ENCODE results near the gene FKBP10.

FKBP10 gene

DNA sequence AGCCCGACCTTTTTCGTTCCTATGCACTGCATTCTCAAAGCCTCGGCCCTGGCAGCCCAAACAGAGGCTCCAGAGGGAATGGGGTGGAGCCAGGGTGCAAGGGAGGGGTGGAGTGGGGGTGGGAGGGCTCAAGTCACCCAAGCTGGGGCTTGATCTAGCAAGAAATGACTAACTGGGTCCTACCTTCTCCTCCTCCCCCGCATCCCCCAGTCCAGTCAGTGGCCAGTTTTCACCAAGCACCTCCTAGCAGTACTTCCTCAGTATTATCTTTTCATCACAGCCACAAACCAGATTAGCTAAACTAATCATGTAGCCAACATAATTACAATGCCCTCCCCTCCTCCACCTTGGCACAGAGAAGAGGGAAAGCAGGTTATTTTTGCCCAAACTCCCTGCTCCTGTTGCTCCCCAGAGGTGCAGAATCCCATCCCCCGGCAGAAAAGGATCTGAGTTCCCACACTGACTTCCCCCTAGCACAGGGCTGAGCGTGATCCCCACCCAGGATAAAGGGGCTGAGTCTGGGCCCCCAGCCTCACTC lies 28.5 kb upstream of the FKBP10 start:
- no peak for DNase-seq

DNA sequence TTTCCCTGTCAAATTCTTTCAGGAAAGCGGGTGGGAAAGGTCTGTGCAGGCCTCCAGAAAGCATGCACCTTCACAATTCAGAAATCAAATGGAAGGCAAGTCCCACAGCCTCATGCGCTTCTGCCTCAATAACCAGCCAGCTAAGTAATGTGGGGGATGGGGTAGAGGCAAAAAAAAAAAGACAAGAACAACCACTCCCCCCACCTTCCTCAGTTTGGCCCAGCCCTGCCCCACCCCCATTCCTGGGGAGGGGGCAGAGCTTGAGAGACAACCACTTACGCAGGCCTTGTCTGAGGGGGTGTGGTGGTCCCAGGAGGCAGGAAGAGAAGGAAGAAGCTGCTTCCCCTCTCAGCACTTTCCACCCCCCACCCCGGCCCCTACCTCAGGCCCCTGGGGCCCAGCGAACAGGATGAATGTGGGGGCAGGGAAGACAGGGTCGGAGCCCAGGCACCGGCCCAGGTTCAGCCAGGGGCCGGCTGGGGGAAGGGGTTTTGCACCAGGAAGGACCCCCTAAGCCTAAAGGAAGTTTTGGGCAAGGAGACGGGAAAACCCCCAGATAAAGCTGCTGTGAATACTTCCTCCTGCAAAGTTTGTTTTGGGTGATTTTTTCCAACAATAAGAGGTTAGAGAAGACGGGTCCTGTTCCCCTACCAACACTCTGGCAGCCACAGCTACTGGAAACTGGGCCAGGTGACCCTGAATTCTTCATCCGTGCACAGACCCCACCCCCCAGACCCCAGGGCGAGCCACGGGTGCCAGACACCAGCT lies 27.5 kb upstream of the FKBP10 start:
- no peak for DNase-seq

DNA sequence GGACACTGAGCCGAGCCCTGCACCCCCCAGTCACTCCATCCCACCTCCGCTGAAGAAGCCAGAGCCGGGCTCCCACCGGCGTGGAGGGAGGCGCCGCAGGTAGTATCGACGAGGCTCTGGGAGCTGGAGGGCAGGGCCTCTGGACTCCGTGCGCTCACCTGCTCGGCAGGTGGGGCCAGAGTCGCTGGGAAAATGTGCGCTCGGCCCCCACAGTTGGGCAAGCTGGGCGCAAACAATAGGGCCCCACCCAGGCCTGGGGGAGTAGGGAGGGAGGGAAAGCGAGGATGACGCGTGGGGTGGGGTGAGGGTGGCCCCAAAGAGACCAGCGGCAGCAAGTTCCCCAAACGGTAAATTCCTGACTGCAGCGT lies 27.0 kb upstream of the FKBP10 start:
- no peak for DNase-seq

DNA sequence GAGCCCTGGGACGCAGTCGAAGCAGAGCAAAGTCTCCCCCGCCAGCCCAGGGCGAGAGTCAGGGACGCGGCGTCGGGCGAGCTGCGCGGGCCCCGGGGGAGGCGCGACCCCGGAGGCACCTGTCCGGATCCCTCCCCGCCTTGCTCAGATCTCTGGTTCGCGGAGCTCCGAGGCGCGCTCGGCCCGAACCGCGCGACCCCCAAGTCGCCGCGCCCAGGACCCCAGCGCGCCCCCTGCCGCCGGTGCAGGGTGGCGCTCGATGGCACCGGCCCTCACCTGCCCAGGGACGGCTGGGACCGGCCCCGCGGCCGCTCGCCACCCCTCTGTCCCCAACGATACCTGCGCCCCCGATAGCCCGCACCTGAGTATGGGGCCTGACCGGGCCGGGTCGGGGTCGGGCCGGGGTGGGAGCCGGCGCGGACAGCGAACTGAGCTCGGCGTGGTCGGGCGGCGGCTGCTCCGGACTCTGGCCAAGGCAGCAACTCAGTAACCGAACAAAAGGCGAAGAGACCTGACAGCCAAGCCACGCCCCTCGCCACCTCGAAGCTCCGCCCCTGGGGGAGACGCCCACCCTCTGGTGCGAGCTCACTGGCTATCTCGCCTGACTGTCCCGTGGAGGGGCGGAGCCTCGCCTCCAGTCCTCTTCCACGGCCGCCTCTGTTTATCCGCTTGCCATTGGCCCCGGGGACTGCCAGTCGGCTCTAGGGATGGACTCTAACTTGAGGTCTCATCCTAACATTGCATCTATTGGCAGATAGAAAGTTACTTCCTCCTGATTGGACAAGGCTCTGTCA lies 26.4 kb upstream of the FKBP10 start, which contains the start of gene JUP:
Gene JUP, minus strand, starts transcription at position 485 of the 794 bp plus-strand sequence. CDS start 14,857 bp downstream, outside the sequence.
- peak; percentile 100 for DNase-seq

DNA sequence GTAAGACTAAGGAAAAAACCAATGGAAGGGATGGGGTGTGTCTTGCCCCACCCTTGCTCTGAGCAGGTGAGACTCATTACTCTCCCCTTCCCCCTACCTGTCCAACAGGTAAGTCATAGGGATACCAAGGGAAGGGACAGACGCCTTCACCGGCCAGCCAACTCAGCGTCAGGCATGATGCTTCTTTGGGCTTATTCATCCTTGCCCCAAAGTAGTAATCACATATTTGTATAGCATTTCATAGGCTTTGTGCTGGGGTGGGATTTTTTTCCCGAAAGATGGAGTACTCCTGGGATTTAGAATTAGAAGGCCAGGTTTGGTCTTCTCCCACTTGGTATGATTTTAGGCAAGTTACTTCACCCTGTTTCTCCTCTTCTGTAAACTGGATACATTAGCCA lies 25.8 kb upstream of the FKBP10 start:
- DNase-seq, result no peak

DNA sequence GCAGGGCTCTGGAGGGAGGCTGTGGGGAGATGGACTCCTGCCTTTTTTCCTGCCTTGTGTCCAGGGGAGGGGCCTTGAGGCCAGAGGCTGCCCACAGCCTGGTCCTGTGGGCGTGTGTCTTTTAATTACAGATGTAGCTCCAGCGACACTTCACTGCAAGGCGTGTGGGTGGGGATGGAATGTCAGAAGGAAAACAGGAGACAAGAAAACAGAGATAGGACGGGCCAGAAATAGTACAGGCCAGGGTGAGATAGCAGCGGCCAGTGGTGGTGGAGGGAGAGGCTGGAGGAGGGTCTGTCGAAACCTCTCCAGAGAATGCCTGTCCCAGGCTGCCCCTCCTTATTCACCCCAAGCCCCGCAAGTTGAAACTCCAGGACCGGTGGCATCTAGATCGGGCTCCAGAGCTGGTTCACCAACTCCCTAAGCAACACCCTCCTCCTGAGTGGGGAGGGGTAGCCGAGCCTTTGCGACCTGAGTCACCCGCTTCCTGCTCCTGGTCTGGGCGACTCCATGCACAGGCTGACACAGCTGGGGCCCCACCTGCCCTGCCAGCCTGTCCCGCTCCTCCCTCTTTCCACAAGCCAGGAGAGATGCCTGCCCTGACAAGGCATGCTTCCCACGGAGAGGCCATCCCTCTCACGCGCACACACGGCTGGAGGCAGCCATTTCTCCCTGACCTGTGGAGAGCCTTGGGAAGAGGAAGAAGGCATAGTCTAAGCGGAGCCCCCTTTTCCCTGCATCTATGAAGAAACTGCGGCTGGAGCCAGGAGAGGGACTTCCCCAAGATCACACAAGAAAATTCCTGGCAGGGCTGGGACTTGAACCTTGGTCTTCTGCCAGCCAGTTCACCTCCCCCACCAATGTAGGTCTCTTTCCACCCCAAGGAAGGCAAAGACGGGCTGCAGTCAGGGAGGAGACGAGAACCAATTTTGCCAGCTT lies 19.7 kb upstream of the FKBP10 start:
- no peak for DNase-seq

DNA sequence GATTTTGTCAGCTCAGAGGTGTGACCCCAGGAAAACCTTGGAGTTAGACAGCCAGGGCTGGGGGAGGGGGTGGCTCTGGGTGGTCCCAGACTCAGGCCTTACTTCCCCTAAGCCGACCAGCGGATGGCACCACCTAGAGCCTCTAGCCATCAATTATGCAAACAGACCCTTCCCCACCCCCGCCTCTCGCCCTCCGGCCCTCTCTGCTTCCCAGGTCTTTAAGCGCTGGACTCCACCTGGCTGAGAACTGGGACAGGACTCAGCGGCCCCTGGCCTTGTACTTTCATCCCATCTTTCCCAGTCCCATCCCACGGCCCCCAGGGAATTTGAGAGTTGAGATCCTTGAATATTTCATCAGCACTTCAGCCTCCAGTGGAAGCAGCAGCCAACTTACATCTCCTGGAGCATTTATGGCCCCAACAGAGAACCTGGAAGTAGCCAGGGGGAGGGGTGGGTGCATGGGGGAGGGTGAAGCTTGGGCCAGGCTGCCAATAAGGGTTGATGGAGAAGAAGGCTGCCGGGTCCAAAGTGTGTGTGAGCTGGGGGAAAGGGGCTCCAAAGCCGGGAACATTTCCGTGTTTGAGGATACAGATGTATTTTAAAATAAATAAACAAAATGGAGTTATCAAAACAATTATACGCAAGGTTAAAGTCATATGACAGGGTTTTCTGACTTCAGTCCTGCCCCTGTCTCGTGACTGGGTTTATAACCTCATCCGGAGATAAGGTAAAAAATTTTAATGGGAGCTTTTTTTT lies 18.8 kb upstream of the FKBP10 start:
- no peak for DNase-seq

DNA sequence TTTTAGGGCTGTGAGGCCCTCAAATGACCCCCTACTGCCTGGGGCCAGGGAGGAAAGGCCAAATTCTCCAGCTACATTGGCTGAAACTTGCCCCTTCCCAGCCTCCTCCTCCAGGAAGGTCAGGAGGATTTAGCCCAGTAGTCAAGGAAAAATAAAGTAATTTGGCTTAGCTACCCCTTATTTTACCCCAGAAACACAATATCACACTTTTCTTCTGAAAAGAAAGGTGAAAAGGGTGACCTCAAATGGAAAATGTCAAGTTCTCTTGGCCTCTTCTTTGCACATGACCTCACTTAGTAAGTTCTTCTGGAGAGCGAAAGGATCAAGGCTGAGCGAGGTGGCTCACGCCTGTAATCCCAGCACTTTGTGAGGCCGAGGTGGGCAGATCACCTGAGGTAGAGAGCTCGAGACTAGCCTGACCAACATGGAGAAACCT lies 18.2 kb upstream of the FKBP10 start:
- DNase-seq, result no peak

DNA sequence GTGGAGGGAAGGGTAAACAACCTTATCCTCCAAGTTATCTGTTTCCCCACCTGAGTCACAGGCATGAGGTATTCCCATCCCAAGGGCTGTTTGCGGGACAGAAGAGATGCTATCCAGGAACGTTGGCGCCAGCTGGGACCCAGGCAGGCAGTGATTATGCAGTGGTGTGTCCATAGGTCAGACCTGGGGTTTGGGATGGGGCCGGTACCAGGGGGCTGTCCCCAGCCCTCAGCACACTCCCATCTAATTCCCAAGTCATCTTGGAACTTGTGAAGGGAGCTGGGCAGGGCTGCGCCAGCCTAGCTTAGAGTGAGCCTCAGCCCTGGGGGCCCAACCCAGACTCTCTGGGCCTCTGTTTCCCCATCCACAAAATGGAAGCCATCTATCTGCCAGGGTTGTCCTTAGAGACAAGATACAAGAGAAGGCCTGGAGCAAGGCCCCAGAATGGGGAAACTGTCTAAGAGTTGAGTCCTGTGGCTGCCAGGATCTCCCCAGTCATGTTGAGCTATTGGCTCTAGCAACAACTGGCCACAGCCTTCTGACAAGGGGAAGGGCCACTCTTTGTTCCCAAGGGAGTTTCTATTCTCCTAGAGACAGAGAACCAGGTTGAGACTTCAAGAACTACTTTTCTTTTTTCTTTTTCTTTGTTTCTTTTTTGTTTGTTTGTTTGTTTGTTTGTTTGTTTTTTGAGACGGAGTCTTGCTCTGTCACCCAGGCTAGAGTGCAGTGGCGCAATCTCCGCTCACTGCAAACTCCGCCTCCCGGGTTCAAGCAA lies 16.5 kb upstream of the FKBP10 start:
- DNase-seq, result no peak

DNA sequence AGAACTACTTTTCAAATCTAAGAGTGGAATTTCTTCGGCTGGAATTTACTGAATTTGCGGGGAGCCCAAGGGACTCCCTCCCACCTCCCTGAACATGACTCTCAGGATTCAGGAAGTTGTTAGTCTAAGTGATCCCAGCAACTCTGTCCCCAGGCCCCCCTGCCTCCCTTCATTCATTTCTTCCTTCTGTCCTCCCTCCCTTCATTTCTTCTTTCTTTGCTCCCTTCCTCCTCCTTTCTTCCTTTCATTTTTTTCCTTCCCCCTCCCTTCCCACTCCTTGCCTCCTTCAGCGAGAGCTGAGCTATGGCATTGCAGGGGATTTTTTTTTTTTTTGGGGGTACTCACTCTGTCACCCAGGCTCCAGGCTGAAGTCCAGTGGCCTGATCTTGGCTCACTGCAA lies 15.4 kb upstream of the FKBP10 start:
- no peak for DNase-seq

DNA sequence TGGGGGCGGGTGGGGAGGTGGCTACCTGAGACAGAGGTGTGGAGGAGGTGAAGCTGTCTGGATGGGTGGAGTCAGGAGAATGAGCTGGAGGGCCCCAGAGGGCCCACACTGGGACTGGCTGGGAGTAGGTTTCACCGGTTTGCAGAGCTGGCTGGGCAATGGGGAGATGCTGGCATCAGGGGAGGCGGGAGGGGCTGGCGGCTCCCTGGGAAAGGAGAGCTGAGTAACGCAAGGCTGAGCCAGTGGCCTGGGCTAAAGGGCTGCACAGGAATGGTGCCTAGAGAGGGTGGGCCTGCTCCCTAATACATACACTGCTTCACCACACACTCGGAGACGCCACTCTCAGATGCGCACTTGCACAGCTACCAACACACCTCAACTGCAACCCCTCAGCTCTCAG lies 13.4 kb upstream of the FKBP10 start:
- DNase-seq, result no peak

DNA sequence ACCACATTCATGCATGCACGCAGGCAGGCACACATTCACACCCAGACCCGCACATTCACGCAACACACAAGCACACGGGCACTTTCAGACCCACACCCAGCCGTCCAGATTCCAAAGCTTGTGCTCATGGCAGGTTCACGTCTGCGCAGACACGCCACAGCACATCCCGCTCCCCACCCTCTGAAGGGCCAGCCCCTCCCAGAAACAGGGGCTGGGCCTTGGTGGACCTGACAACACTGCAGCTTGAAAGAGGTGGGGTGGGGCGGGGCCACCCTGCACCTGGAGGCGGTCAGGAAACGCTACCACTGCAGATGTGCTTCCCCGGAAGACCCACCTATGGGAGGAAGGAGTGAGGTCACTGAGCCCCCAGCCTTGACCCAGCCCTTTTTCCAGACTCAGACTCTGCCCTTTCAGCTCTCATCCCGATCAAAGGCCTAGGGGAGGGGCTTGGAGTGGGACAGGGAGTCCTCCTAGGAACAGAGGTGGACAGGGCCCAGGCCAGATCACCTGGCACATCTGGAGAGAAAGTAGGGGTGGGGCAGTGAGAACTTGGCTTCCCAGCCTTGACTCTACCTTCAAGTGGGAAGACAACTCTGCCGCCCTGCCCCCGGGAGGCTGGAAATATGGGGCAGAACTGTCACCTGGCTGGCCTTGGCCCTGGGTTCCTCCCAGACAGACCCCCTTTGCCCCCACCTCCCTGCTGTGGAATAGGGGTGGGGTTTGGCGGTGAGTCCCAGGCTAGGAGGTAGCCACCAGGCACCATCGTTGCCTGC lies 12.0 kb upstream of the FKBP10 start:
- DNase-seq, result no peak

DNA sequence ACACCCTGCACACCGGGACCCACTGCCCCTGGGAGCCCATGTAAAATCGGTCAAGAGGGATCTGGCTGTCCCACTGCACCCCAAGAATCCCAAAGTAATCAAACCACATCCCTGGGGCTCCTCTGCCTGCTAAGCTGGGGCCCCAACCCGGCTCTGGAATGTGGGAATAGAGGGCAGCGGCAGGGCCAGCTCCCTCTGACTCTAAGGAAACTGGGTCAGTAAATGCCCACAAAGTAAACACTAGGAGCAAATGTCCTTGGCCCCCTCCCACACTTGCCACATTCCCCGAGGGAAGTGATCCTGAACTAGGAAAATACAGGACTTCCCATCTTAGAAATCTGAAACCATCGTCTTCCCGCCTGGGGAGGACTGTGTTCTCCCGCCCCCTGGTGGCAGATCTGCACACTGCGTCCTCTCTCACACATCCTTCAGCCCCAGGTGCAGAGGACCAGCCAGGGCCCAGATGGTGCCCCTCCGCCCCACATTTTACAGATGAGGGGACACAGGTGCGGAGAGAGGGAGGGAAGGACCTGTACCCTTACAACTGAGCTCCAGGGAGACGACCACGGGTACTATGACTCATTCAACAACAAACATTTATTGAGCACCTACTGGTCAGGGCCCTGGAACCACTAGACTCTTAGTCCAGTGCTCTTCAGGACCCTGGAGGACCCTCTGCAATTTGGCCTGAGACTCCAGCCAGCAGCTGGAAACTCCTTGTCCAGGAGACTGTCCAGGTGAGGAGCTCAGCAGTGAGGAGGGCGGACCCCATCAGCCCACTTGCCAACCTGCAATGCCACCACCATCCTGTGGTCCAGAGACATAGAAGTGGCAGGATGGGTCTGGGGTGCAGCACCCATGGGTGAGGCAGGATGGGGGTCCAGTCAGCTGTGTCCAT lies 11.2 kb upstream of the FKBP10 start:
- peak; percentile 38 for DNase-seq

DNA sequence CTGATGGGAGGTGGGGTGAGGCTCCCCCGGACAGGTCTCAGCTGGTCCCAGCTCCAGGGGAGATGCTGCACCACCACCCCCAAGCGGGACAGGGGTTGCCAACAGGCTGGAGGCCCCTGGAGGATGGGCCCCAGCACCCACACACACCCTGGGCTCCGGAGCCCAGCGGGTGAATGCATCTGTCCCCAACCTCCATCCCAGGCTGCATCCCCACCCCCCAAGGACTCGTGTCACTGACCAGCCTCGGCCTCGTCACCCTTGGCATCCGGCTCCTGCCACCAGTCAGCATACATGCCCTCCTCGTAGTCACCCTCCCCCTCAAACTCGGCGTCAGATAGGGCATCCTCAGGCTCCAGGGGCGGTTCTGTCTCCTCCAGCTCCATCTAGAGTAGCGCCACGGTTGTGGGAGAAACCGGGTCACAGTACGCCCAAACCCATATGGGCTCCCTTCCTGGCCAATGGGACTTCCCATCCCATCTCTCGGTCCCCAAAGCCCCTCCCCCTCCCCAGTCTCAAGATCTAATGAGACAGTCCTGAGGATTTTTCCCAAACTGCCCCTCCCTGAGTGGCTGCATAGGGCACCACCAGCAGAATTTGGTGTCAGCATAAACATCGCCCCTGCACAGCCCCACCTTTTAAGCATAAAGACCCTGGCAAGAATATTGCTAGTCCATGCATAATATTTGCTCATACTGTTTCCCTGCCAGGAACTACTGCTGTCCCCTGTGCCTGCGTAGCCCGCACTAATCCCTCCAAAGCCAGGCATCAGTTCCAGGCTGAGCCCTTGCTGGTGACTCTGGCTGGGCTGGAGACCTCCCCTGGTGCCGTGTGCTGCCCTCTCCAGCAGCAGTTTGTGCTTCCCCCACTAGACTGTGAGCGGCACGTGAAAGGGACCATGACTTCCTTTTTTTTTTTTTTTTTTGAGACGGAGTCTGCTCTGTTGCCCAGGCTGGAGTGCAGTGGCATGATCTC lies 9.5 kb upstream of the FKBP10 start:
- DNase-seq, result no peak

DNA sequence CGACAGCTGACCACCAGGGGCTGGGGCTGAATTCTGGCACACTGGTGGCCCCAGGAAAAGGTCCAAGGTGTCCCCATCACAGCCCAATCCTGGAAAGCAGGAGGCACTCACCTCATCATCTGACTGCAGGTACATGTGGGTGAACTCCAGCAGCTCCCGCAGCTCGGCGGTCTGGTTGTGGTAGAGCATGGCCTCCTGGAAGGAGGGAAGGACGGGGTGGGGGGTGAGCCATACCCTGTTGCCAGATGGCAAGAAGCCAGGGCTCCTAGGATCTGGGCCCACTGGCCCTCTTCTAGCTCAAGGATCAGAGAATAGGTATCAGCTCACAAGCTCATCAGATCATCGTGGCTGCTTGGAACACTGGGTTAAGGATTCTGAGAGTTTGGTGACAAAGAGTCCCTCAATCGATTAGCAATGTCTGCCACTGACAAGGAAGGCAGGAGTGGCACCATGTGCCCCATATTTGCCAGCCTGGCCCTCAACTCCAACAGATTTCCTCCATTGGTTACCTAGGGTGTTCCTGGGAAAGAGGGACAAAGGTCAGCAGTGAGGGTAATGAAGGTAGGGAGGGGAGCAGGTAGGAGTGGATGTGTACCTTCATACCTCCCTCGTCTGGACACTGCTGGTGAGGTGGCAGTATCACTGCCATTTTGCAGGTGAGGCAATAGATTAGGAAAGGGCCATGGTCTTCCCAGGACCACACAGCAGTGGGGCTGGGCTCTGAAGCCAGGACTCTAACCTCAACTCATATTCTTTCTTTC lies 5.9 kb upstream of the FKBP10 start:
- no peak for DNase-seq

DNA sequence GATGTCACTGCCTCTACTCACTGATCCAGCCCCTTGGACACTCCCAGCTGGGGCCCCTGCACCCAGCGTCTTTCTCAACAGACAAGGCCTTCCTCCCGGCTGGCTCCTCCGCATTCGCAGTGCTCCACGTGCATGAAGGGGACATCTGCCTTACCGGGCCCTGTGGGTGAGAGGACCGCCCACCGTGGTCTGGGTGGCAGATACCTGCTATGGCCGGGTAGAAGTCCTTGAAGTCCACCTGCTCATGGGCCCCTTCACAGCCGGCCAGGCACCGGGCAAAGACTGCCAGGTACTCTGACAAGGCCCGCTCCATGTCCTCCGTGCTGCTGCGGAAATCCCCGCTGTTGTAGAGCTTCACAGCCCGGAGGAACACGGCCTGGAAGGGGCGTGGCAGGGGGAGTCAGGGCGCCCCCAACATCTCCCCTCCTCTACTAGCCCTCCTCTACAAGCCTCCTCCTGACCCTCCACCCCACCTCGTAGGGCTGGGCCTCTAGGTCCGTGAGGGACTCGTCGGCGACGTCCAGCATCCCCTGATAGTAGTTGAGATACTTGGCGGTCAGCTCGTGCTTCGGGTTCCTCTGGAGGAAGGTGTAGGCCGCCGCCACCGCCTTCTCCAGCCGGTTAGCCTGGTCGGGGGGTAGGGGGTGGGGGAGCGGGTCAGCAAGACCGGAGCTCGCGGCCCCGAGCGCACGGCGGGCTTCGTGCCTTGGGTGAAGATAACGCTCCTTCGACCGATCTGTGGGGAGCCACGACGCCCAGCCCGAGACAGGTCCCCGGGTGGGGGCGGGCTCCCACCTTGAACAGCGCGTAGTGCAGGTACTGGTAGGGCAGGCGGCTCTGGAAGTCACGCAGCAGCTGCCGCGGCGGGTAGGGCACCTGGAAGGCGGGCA lies 1.9 kb upstream of the FKBP10 start:
- DNase-seq, result no peak
